ENCODE data around the gene DEFB126.
"Not testable (repeated sequence)": the region's sequence is repeated elsewhere in the genome, so short reads cannot be mapped to it uniquely, and the experiment has no call there.

The DEFB126 gene

GRCh38 chr20:142290-142689 is at the start of gene DEFB126:
TSS of gene DEFB126 (plus strand) at chr20:142590. CDS start at chr20:142629, 39 bp downstream.
- no peak for DNase-seq

GRCh38 chr20:93641-94040 is 48.7 kb upstream of the DEFB126 start:
- no peak for DNase-seq

- no peak for DNase-seq
Measured at GRCh38 chr20:95215-95614, 47.2 kb upstream of the DEFB126 start.

GRCh38 chr20:97691-98090 is 44.7 kb upstream of the DEFB126 start:
- DNase-seq = not testable (repeated sequence)

GRCh38 chr20:101975-102374 is 40.4 kb upstream of the DEFB126 start:
- no peak for DNase-seq

- no peak for DNase-seq
Measured at GRCh38 chr20:103456-103855, 38.9 kb upstream of the DEFB126 start.

GRCh38 chr20:112396-112795 is 30.0 kb upstream of the DEFB126 start:
- DNase-seq = no peak

GRCh38 chr20:117518-117917 is 24.9 kb upstream of the DEFB126 start:
- no peak for DNase-seq

- DNase-seq = not testable (repeated sequence)
Measured at GRCh38 chr20:129786-130323, 12.5 kb upstream of the DEFB126 start.

- peak; percentile 10 for DNase-seq
Measured at GRCh38 chr20:137668-138490, 4.5 kb upstream of the DEFB126 start.

- no peak for DNase-seq
Measured at GRCh38 chr20:145877-146276, 3.5 kb downstream of the DEFB126 start.

- DNase-seq = no peak
Measured at GRCh38 chr20:152131-152530, 9.7 kb downstream of the DEFB126 start.

- no peak for DNase-seq
Measured at GRCh38 chr20:157154-157553, 14.8 kb downstream of the DEFB126 start, which contains the start of gene DEFB127. TSS of gene DEFB127 (plus strand) at chr20:157454. CDS start at chr20:157545, 91 bp downstream.

- DNase-seq = no peak
Measured at GRCh38 chr20:164618-165017, 22.2 kb downstream of the DEFB126 start.

GRCh38 chr20:168876-169275 is 26.5 kb downstream of the DEFB126 start:
- DNase-seq = no peak

- DNase-seq = no peak
Measured at GRCh38 chr20:184288-184687, 41.9 kb downstream of the DEFB126 start.

GRCh38 chr20:187733-188132 is 45.3 kb downstream of the DEFB126 start:
- no peak for DNase-seq

- no peak for DNase-seq
Measured at GRCh38 chr20:189611-190010, 47.2 kb downstream of the DEFB126 start, which contains the start of gene DEFB128. TSS of gene DEFB128 (minus strand) at chr20:189711. CDS start at chr20:189623, 88 bp downstream.

Data from NCI-H1105 treated with DMSO at 0.1 percent for 48 hours (cell line).